Upper lobe of left lung (tissue), 4 donors: ENCODE results near the gene MYO15B.

Experiments used
- CTCF ChIP-seq, 6 experiments: fragments of 450-650 bp in 4 of 6; fragments of 200-600 bp in 2 of 6; sonication (generic) in 2 of 6; IDR thresholded peaks; one replicate each; pipeline ENCODE4 v1.5.1; 2016 to 2019; ENCODE audit warnings: antibody characterized with exemption in 6 of 6
- POLR2A ChIP-seq, 4 donors: fragments of 450-650 bp; IDR thresholded peaks; one replicate each; pipeline ENCODE4 v1.5.1; 2016 to 2017; ENCODE audit warnings: antibody characterized with exemption in 4 of 4, mild to moderate bottlenecking in 2 of 4
- POLR2AphosphoS5 ChIP-seq, 2 donors: sonication (generic); formaldehyde crosslinking; IDR thresholded peaks; one replicate each; pipeline ENCODE4 v1.5.1; 2017; ENCODE audit warnings: antibody characterized with exemption in 2 of 2

GRCh38 chr17:75576661-75577060 is 10.9 kb upstream of the MYO15B start:
- TF ChIP-seq POLR2AphosphoS5 (IDR thresholded peaks at IDR 0.05): no peak
- no peak for TF ChIP-seq CTCF (IDR thresholded peaks at IDR 0.05)
- no peak for TF ChIP-seq POLR2A (IDR thresholded peaks at IDR 0.05)
